ENCODE results near the gene PLD2.
A peak's percentile ranks its signal among the peaks of the same experiment; 100 is the strongest.
"Not testable (repeated sequence)": the region's sequence is repeated elsewhere in the genome, so short reads cannot be mapped to it uniquely, and the experiment has no call there.

The PLD2 gene

DNA sequence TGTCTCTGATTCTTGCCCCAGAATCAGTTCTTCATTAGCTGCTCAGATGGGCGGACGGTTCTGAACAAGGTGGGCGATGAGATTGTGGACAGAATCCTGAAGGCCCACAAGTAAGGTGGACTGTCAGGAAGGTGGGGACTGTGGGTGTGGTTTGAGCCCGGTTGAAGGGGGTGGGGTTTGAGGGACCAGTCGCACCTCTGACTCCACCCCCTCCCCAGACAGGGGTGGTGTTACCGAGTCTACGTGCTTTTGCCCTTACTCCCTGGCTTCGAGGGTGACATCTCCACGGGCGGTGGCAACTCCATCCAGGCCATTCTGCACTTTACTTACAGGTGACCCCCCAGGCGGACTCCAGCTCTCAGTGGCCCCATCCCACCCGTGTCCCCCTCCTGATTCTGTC is 11.3 kb downstream of the PLD2 start:
- H3K4me3 ChIP-seq (ENCODE audit: low read length): no peak overlapping the region
- TF ChIP-seq CTCF (conservative IDR thresholded peaks at IDR 0.05; ENCODE audit: low read length): no peak
- no peak for DNase-seq (ENCODE audit: low read depth)

- DNase-seq (ENCODE audit: low read depth): no peak
- no peak for TF ChIP-seq CTCF (conservative IDR thresholded peaks at IDR 0.05; ENCODE audit: low read length)
- no peak overlapping the region for H3K4me3 ChIP-seq (ENCODE audit: low read length)
Observed at GRCh38 chr17:4822835-4823234, 15.9 kb downstream of the PLD2 start.

DNA sequence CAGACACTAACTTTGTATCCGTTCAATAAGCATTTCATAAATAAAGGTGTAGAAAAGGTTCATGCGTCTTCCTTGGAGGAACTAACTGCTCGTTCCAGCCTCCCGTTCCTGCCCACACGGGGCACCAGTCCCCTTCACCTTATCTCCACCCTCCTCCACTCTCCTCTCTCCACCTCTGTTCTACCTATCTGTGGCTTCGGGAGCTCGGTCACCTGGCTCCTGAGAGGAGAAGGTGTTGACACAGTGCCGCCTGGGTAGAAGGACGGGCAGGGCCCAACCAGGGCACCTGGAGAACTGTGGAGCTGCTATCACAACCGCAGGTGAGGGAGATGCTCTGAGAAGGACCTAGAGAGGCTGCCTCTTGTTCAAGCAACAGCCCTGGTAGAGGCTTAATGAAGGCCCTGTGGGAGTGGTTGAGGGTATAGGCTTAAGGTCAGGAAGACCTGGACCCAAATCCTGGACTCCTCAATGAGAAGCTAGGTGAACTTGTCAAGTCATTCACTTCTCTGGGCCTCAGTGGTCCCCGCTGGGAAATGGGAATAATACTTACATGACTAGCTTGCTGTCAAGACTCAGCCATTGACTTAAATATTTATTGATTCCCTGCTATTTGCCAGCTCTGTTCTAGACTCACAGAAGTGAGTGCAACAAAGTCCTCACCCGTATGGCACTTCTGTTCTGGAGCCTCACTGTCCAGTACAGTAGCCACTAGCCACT is 16.6 kb downstream of the PLD2 start:
- no peak for DNase-seq (ENCODE audit: low read depth)
- no peak overlapping the region for H3K4me3 ChIP-seq (ENCODE audit: low read length)
- no peak for TF ChIP-seq CTCF (conservative IDR thresholded peaks at IDR 0.05; ENCODE audit: low read length)

DNA sequence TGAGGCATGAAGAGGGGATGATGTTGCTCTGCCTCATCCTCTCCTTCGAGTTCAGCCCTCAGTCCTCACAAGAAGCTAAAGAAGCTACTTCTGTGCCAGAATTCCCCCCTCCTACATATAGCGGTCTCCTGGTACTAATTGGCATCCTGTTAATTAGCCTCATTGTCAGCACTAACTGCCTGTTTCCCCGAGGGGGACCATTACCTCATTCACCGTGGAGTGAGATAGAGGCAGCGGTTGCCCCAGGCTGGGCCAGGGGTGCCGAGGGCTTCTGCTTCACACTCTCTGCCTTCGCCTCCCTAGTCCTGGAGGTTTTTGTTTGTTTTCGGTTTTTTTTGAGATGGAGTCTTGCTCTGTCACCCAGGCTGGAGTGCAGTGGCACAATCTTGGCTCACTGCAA is 20.4 kb downstream of the PLD2 start:
- H3K4me3 ChIP-seq (ENCODE audit: low read length): no peak overlapping the region
- DNase-seq (ENCODE audit: low read depth): no peak
- TF ChIP-seq CTCF (conservative IDR thresholded peaks at IDR 0.05; ENCODE audit: low read length): no peak

- peak overlapping the region; percentile 68 for H3K4me3 ChIP-seq (ENCODE audit: low read length)
- DNase-seq (ENCODE audit: low read depth): not testable (repeated sequence)
Observed at GRCh38 chr17:4832829-4833177, 25.9 kb downstream of the PLD2 start.

DNA sequence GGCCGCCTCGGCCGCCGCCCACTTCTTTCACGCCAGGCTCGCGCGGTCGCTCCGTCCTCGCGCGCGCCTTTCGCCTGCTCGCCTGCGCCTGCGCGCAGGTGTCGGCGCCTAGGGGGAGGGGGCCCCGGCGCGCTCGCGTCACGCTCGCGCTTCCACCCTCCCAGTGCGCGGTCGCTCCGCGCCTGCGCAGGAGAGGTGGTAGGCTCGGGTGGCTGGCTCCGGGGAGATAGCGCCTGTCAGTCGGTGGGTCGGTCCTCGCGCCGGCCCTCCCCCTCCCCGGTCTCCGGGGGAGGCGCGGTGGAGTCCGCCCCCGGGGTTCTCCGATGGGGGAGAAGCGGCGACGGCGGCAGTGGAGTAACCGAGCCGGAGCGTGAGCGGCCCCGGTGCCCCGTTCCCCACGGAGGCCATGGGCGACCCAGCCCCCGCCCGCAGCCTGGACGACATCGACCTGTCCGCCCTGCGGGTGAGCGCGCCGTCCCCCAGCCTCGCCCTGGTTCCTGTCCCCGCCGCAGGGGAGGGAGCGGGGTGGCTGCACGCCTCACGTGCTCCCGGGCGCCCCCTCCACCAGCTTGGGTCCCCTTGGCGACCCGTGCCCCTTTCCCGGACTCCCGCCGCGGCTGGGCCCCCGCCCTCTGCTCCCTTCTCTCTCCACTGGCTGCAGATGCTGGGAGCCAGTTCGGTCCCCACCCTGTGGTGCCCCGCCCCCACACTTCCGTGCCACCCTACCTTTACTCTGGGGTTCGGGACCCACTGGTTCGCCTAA is 26.4 kb downstream of the PLD2 start, which contains the start of gene MINK1:
MINK1 (plus strand) TSS at position 163 of the 763 bp plus-strand sequence; CDS start at position 407, 244 bp downstream.
- H3K4me3 ChIP-seq (ENCODE audit: low read length): peak within 1 kb of the TSS; percentile 86
- peak; percentile 89 for DNase-seq (ENCODE audit: low read depth)
- no peak for TF ChIP-seq CTCF (conservative IDR thresholded peaks at IDR 0.05; ENCODE audit: low read length)

GRCh38 chr17:4833941-4834680 is 27.2 kb downstream of the PLD2 start:
- TF ChIP-seq CTCF (conservative IDR thresholded peaks at IDR 0.05; ENCODE audit: low read length): no peak
- DNase-seq (ENCODE audit: low read depth): peak; percentile 61
- peak overlapping the region; percentile 86 for H3K4me3 ChIP-seq (ENCODE audit: low read length)

Measured in AG10803 (cell line).